GM23338 (cell line): ENCODE measurements around the gene SLC16A5. TPM values are rescaled to one million over a fixed set of nuclear protein-coding genes. Genes with fewer than 3 reads are reported as not detected.

Experiments used
- ATAC-seq: fragments of 200-7000 bp; cut with Tn5 transposase; 3 replicates; pipeline ENCODE4 v1.9.1; 2020
- DNase-seq: peaks from one replicate; pipeline ENCODE4 v3.0.0-alpha.2; 2015; ENCODE audit warnings: low spot score
- H2AFZ ChIP-seq: fragments of 200-600 bp; sonication (generic); 2 replicates; pipeline ENCODE4 v1.8.0; 2016; ENCODE audit warnings: antibody characterized with exemption, mild to moderate bottlenecking, moderate library complexity
- H3F3A ChIP-seq: fragments of 200-600 bp; sonication (generic); replicated peaks from 2 replicates; pipeline ENCODE4 v1.8.0; 2017; ENCODE audit warnings: antibody characterized with exemption, mixed run types, low read depth
- H3K27ac ChIP-seq: fragments of 200-600 bp; sonication (generic); 2 replicates; pipeline ENCODE4 v1.6.1; 2016; ENCODE audit warnings: low read depth
- H3K27me3 ChIP-seq: fragments of 200-600 bp; sonication (generic); 2 replicates; pipeline ENCODE4 v1.8.0; 2016; ENCODE audit warnings: mild to moderate bottlenecking, mixed run types, moderate library complexity; ENCODE audit not compliant: insufficient read depth
- H3K36me3 ChIP-seq: fragments of 200-600 bp; sonication (generic); 2 replicates; pipeline ENCODE4 v1.8.0; 2016; ENCODE audit warnings: mild to moderate bottlenecking; ENCODE audit not compliant: insufficient read depth
- H3K4me1 ChIP-seq: fragments of 200-600 bp; sonication (generic); 2 replicates; pipeline ENCODE4 v1.8.0; 2016; ENCODE audit warnings: mild to moderate bottlenecking, moderate library complexity; ENCODE audit not compliant: insufficient read depth
- H3K4me2 ChIP-seq: fragments of 200-600 bp; sonication (generic); 2 replicates; pipeline ENCODE4 v1.7.1; 2017; ENCODE audit warnings: mixed run types
- H3K4me3 ChIP-seq: fragments of 200-600 bp; sonication (generic); 2 replicates; pipeline ENCODE4 v1.6.1; 2016; ENCODE audit warnings: mixed run types
- H3K79me2 ChIP-seq: fragments of 200-600 bp; sonication (generic); replicated peaks from 2 replicates; pipeline ENCODE4 v1.8.0; 2017; ENCODE audit warnings: mild to moderate bottlenecking; ENCODE audit not compliant: insufficient read depth
- H3K9me2 ChIP-seq: fragments of 200-600 bp; sonication (generic); 2 replicates; pipeline ENCODE4 v1.8.0; 2017; ENCODE audit not compliant: insufficient read depth
- H4K20me1 ChIP-seq: fragments of 200-600 bp; sonication (generic); replicated peaks from 2 replicates; pipeline ENCODE4 v1.8.0; 2017; ENCODE audit warnings: mild to moderate bottlenecking; ENCODE audit not compliant: insufficient read depth
- H3K27ac Mint-ChIP-seq: 2 replicates; pipeline ENCODE4 v1.8.0; 2020; ENCODE audit warnings: inconsistent platforms, mild to moderate bottlenecking, moderate library complexity, mixed read lengths
- H3K27me3 Mint-ChIP-seq: 3 replicates; pipeline ENCODE4 v1.8.0; 2022; ENCODE audit warnings: low read depth, mild to moderate bottlenecking, moderate library complexity, mixed read lengths, inconsistent platforms; ENCODE audit not compliant: insufficient read depth, poor library complexity
- H3K36me3 Mint-ChIP-seq: 3 replicates; pipeline ENCODE4 v1.8.0; 2021; ENCODE audit warnings: low read depth, mild to moderate bottlenecking, inconsistent platforms, moderate library complexity, mixed read lengths
- H3K4me1 Mint-ChIP-seq: 3 replicates; pipeline ENCODE4 v1.8.0; 2020; ENCODE audit warnings: mild to moderate bottlenecking, inconsistent platforms, mixed read lengths
- H3K4me3 Mint-ChIP-seq: 3 replicates; pipeline ENCODE4 v1.8.0; 2021; ENCODE audit warnings: moderate library complexity, mild to moderate bottlenecking, inconsistent platforms, mixed read lengths
- H3K9me3 Mint-ChIP-seq: 3 replicates; pipeline ENCODE4 v1.8.0; 2020; ENCODE audit warnings: moderate library complexity, mild to moderate bottlenecking, inconsistent platforms, mixed read lengths
- CREB1 ChIP-seq: fragments of 250-450 bp; sonication (Bioruptor Pico); IDR thresholded peaks from 2 replicates; pipeline ENCODE4 v1.5.0; 2020; ENCODE audit warnings: low read depth, mild to moderate bottlenecking, moderate library complexity
- CTCF ChIP-seq, 2 experiments: fragments of 200-600 bp in 1 of 2; sonication (generic) in 1 of 2; conservative IDR thresholded peaks; 2 replicates each; pipeline versions ENCODE4 v1.5.1 to v1.6.1; 2016 to 2017; ENCODE audit warnings: antibody characterized with exemption in 2 of 2, low read depth in 2 of 2, mild to moderate bottlenecking in 2 of 2, moderate library complexity in 1 of 2
- ETS1 ChIP-seq: IDR thresholded peaks from 2 replicates; pipeline ENCODE4 v1.6.1; 2016; ENCODE audit warnings: antibody characterized with exemption
- EZH2 ChIP-seq: fragments of 200-600 bp; sonication (generic); IDR thresholded peaks from one replicate; pipeline ENCODE4 v1.8.0; 2017; ENCODE audit warnings: antibody characterized with exemption, mild to moderate bottlenecking, low read depth; ENCODE audit not compliant: unreplicated experiment
- EZH2phosphoT487 ChIP-seq: fragments of 200-600 bp; sonication (generic); IDR thresholded peaks from one replicate; pipeline ENCODE4 v1.8.1; 2018; ENCODE audit warnings: antibody characterized with exemption; ENCODE audit not compliant: unreplicated experiment
- NANOG ChIP-seq: IDR thresholded peaks from 2 replicates; pipeline ENCODE4 v1.6.1; 2016; ENCODE audit warnings: antibody characterized with exemption, borderline replicate concordance
- ZNF114 ChIP-seq: fragments of 250-450 bp; sonication (Bioruptor Pico); IDR thresholded peaks from 2 replicates; pipeline ENCODE4 v1.5.0; 2020; ENCODE audit warnings: mild to moderate bottlenecking, moderate library complexity
- ZNF331 ChIP-seq: fragments of 250-450 bp; sonication (Bioruptor Pico); IDR thresholded peaks from 2 replicates; pipeline ENCODE4 v1.5.0; 2020; ENCODE audit warnings: low read depth, mild to moderate bottlenecking, moderate library complexity
- ZNF462 ChIP-seq: fragments of 250-450 bp; sonication (Bioruptor Pico); IDR thresholded peaks from 2 replicates; pipeline ENCODE4 v1.5.0; 2020; ENCODE audit warnings: mild to moderate bottlenecking, moderate library complexity
- polyA plus RNA-seq: library from polyadenylated mRNA; unstranded; fragments of >200 nt; fragmentation: Nextera tagmentation; extraction: Ambion mirVana; gene quantifications from 2 replicates; pipeline ENCODE4 v1.2.1, GENCODE V29; 2016
- total RNA-seq: library from RNA; depleted of rRNA; stranded (reverse); fragments of >200 nt; shearing (Covaris generic); gene quantifications from 2 replicates; pipeline ENCODE4 v1.2.3, GENCODE V29; 2014
- TF ChIP-seq, protein P1 (sequence below): IDR thresholded peaks from one replicate; pipeline ENCODE4 v1.6.1; 2018; ENCODE audit warnings: antibody characterized with exemption; ENCODE audit not compliant: unreplicated experiment

Gene SLC16A5
- total and polyA plus RNA-seq, 2 experiments from 2014 or later = 7.3 to 40.0 TPM

GRCh38 chr17:75074532-75074931, 13.2 kb upstream of the SLC16A5 start:
- H4K20me1 ChIP-seq = no peaks in the 10 kb centered on the region
- H3K4me1 Mint-ChIP-seq = peaks cover 16% of the 10 kb centered on the region
- peaks cover 20% of the 10 kb centered on the region; the same call in 1 of the 2 replicates for H3K4me1 ChIP-seq
- TF ChIP-seq CREB1 (CRISPR knock-in tag) (no peak), CTCF (conservative IDR thresholded peaks at IDR 0.05; ENCODE audit: low read depth in 2 of 2) (no peak), ZNF114 (CRISPR knock-in tag) (no peak), EZH2phosphoT487 (no peak), NANOG (no peak), ZNF331 (CRISPR knock-in tag) (no peak), EZH2 (no peak), ZNF462 (CRISPR knock-in tag) (no peak), ETS1 (no peak)
- TF ChIP-seq, protein P1, sequence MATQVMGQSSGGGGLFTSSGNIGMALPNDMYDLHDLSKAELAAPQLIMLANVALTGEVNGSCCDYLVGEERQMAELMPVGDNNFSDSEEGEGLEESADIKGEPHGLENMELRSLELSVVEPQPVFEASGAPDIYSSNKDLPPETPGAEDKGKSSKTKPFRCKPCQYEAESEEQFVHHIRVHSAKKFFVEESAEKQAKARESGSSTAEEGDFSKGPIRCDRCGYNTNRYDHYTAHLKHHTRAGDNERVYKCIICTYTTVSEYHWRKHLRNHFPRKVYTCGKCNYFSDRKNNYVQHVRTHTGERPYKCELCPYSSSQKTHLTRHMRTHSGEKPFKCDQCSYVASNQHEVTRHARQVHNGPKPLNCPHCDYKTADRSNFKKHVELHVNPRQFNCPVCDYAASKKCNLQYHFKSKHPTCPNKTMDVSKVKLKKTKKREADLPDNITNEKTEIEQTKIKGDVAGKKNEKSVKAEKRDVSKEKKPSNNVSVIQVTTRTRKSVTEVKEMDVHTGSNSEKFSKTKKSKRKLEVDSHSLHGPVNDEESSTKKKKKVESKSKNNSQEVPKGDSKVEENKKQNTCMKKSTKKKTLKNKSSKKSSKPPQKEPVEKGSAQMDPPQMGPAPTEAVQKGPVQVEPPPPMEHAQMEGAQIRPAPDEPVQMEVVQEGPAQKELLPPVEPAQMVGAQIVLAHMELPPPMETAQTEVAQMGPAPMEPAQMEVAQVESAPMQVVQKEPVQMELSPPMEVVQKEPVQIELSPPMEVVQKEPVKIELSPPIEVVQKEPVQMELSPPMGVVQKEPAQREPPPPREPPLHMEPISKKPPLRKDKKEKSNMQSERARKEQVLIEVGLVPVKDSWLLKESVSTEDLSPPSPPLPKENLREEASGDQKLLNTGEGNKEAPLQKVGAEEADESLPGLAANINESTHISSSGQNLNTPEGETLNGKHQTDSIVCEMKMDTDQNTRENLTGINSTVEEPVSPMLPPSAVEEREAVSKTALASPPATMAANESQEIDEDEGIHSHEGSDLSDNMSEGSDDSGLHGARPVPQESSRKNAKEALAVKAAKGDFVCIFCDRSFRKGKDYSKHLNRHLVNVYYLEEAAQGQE = no peak
- H3K9me2 ChIP-seq = no peaks in the 10 kb centered on the region
- H3K4me3 ChIP-seq = no peak overlapping the region
- peaks cover 15% of the 10 kb centered on the region for H3K27me3 Mint-ChIP-seq
- no peak overlapping the region for H3K27ac Mint-ChIP-seq
- H3K27ac ChIP-seq = no peak overlapping the region
- DNase-seq (no peak), ATAC-seq (no peak)
- H3K36me3 Mint-ChIP-seq = no peaks in the 10 kb centered on the region
- H3K79me2 ChIP-seq = no peaks in the 10 kb centered on the region
- no peak overlapping the region for H2AFZ ChIP-seq
- no peaks in the 10 kb centered on the region for H3K36me3 ChIP-seq
- H3F3A ChIP-seq = peaks cover 17% of the 10 kb centered on the region; the same call in 1 of the 2 replicates
- H3K27me3 ChIP-seq = no peaks in the 10 kb centered on the region
- H3K4me3 Mint-ChIP-seq = no peak overlapping the region
- no peaks in the 10 kb centered on the region for H3K9me3 Mint-ChIP-seq
- H3K4me2 ChIP-seq = no peak overlapping the region
